GM19468 (cell line): Measurements from ENCODE around the gene CHI3L1.

ENCODE experiments used
- ATAC-seq: cut with Tn5 transposase; IDR thresholded peaks from one replicate; pipeline ENCODE4 v1.9.1; 2021; ENCODE audit warnings: mild to moderate bottlenecking, moderate library complexity, moderate number of reproducible peaks; ENCODE audit not compliant: unreplicated experiment; ENCODE audit errors: extremely low read depth

The CHI3L1 gene

DNA sequence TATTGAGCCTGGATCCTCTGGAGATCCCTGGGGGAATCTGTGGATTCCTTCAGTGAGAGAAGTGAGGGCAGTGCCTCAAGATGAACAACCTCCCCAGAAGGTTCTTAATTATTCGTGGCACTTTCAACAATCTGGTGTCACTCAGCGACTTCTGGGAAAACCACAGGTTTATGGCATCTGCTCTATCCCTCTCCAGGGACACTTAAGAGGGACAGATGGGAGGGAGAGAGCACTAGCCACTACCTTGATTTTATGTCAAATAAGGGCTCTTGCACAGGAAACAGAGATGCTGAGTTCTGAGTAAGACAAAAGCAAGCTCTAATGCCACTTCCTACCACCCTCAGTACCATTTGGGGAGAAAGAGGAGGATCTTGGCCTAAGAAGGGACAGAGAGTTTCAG lies 21.2 kb upstream of the CHI3L1 start:
- no peak for ATAC-seq

- ATAC-seq = no peak
Observed at GRCh38 chr1:203206129-203206687, 19.7 kb upstream of the CHI3L1 start.

- ATAC-seq = no peak
Observed at GRCh38 chr1:203204756-203205155, 18.3 kb upstream of the CHI3L1 start.

- no peak for ATAC-seq
Observed at GRCh38 chr1:203202431-203203245, 16.1 kb upstream of the CHI3L1 start.

GRCh38 chr1:203201516-203202205 lies 15.2 kb upstream of the CHI3L1 start:
- no peak for ATAC-seq

GRCh38 chr1:203200916-203201315 lies 14.4 kb upstream of the CHI3L1 start:
- no peak for ATAC-seq

- no peak for ATAC-seq
Observed at GRCh38 chr1:203199816-203200571, 13.5 kb upstream of the CHI3L1 start.

DNA sequence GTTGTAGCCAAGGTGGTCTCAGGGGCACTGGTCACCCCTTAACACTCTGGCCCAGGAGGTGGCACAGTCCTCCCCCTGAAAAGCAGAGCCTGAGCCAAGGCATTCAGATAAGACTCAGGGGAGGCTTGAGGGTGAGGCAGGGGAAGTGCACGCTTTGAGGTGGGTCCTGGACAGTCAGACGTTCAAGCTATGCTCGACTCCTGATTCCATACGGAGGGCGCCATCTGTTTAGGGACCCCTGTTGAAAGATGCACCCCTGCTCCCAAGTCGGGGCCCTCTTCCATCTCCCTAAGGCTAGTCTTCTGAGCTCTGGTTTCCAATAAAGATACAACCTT lies 12.9 kb upstream of the CHI3L1 start:
- no peak for ATAC-seq

- no peak for ATAC-seq
Observed at GRCh38 chr1:203199002-203199401, 12.5 kb upstream of the CHI3L1 start.

GRCh38 chr1:203197625-203198024 lies 11.1 kb upstream of the CHI3L1 start:
- no peak for ATAC-seq

- no peak for ATAC-seq
Observed at GRCh38 chr1:203196371-203196770, 9.9 kb upstream of the CHI3L1 start.

DNA sequence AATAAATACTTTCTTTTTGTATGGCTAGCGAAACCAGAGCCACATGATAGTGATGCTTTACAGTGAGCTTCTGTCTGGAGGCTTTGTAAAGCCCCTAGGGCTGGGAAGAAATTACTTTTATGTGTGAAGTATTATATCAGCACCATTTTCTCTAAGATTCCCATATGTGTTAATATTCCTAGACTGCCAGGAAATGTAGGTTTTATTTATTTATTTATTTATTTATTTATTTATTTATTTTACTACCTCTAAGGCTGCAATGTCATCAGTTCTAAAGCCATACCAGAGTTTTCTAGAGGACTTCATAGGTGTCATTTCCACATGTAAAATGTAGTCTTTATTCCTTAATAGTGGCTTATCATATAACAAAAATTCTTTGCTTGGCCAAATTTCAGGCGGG lies 4.4 kb upstream of the CHI3L1 start:
- no peak for ATAC-seq

GRCh38 chr1:203189951-203190352 lies 3.4 kb upstream of the CHI3L1 start:
- no peak for ATAC-seq

GRCh38 chr1:203188686-203189232 lies 2.3 kb upstream of the CHI3L1 start:
- no peak for ATAC-seq

GRCh38 chr1:203187689-203188264 lies 1.3 kb upstream of the CHI3L1 start:
- ATAC-seq = no peak

GRCh38 chr1:203187304-203187685 lies 791 bp upstream of the CHI3L1 start:
- ATAC-seq = no peak

DNA sequence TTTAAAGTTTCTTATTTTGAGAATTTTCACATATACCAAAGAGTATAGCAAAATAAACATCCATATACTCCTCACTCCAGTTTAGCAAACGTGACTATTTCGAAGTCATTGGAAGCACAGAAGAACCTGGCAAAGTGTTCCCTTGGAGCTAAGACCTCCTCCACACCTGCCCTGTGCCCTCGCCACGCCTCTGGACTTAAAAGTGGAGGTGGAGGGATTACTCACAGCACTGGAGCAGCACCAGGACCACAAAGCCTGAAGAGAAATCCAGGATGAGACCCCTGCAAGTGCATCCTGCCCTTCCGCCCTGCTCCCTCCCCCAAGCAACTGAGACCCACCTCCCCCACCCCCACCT lies 436 bp downstream of the CHI3L1 start:
- ATAC-seq = no peak

GRCh38 chr1:203185585-203185984 lies 919 bp downstream of the CHI3L1 start:
- no peak for ATAC-seq

DNA sequence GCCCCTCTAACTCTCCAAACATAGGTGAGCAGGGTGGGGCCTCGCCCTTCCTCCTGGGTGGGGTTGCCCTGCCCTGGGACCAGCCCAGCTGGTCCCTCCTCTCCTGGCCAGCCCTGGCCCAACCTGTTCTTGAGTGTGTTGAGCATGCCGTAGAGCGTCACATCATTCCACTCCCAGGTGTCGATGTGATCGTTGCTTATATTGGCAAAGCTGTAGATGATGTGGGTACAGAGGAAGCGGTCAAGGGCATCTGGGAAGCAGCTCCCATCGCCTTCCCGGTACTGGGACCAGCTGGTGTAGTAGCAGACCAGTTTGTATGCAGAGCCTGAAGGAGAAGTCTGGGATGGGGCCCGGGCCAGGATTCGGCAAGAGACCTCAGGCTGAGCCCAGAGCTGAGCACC lies 1.4 kb downstream of the CHI3L1 start:
- no peak for ATAC-seq

GRCh38 chr1:203184467-203184866 lies 2.0 kb downstream of the CHI3L1 start:
- no peak for ATAC-seq
